Body of pancreas (tissue), 4 donors: ENCODE measurements around the gene TP53BP2.

Experiments
- POLR2A ChIP-seq, 3 donors: fragments of 450-650 bp; IDR thresholded peaks; one replicate each; pipeline ENCODE4 v1.6.1; 2016; ENCODE audit warnings: antibody characterized with exemption in 3 of 3, mild to moderate bottlenecking in 2 of 3
- TF ChIP-seq, protein P1 (sequence below), 7 experiments: fragments of 450-650 bp in 4 of 7; fragments of 200-600 bp in 3 of 7; sonication (generic) in 3 of 7; IDR thresholded peaks; one replicate each; pipeline ENCODE4 v1.5.1; 2016 to 2019; ENCODE audit warnings: antibody characterized with exemption in 7 of 7

DNA sequence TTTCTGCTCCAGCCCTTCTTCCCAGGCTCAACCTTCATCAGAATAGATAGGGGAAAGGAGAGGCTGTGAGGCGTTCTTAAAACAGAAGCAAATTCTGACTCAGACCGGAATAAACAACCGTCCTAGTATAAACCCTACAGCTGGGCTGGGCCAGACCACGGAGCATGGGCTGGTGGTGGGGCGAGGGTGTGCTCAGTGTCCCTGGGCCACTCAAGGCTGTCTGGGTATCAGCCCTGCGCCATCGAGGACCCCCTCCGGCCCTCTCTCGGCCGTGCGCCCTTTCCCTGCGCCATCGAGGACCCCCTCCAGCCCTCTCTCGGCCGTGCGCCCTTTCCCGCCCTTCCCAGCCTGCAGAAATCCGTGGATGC lies 97.4 kb downstream of the TP53BP2 start:
- no peak for TF ChIP-seq POLR2A (IDR thresholded peaks at IDR 0.05)
- TF ChIP-seq, protein P1, sequence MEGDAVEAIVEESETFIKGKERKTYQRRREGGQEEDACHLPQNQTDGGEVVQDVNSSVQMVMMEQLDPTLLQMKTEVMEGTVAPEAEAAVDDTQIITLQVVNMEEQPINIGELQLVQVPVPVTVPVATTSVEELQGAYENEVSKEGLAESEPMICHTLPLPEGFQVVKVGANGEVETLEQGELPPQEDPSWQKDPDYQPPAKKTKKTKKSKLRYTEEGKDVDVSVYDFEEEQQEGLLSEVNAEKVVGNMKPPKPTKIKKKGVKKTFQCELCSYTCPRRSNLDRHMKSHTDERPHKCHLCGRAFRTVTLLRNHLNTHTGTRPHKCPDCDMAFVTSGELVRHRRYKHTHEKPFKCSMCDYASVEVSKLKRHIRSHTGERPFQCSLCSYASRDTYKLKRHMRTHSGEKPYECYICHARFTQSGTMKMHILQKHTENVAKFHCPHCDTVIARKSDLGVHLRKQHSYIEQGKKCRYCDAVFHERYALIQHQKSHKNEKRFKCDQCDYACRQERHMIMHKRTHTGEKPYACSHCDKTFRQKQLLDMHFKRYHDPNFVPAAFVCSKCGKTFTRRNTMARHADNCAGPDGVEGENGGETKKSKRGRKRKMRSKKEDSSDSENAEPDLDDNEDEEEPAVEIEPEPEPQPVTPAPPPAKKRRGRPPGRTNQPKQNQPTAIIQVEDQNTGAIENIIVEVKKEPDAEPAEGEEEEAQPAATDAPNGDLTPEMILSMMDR (IDR thresholded peaks at IDR 0.05): no peak
